Stimulated activated effector memory CD8-positive, alpha-beta T cell treated with anti-CD3 and anti-CD28 coated beads, Interleukin-12 subunit alpha, Interleukin-12 subunit beta, amount 100 ng/mL, for 72 hours (primary cell): ENCODE results near the gene IREB2.
"Not testable (repeated sequence)": the region's sequence is repeated elsewhere in the genome, so short reads cannot be mapped to it uniquely, and the experiment has no call there.

Source experiments
- ATAC-seq: fragments of 150-1000 bp; cut with Tn5 transposase; 2 replicates; pipeline ENCODE4 v1.10.0; 2021
- DNase-seq, 2 donors: peaks; one replicate each; pipeline ENCODE4 v3.0.0; 2021 to 2022; ENCODE audit warnings: low spot score in 2 of 2
- H3K27ac Mint-ChIP-seq: one replicate; pipeline ENCODE4 v1.8.0; 2022; ENCODE audit warnings: mild to moderate bottlenecking, mixed read lengths
- H3K36me3 Mint-ChIP-seq: one replicate; pipeline ENCODE4 v1.8.0; 2022; ENCODE audit warnings: mild to moderate bottlenecking, mixed read lengths
- H3K4me1 Mint-ChIP-seq: one replicate; pipeline ENCODE4 v1.8.0; 2022; ENCODE audit warnings: mixed read lengths
- H3K4me3 Mint-ChIP-seq: one replicate; pipeline ENCODE4 v1.8.0; 2022; ENCODE audit warnings: mild to moderate bottlenecking, mixed read lengths
- H3K9me3 Mint-ChIP-seq: one replicate; pipeline ENCODE4 v1.8.0; 2022; ENCODE audit warnings: mixed read lengths

Gene IREB2

DNA sequence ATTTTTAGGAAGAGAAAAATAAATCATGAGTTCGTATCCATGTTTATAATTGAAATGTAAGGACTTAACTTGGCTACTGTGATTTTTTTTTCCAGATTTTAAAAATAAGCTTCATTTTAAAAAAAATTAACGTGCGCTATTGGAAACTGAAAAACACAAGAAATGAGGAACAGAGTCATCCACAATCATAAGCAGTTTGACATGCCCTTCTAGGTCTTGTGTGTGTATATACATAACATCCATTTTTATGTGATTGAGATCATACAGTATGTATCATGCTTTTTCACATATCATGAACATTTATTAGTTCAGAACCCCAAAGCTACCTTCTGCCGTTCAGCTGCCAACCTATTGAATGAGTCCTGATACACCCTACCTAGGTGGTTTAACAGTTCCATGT is 22.7 kb downstream of the IREB2 start:
- H3K27ac Mint-ChIP-seq = peak overlapping the region; percentile 74
- no peaks in the 10 kb centered on the region for H3K9me3 Mint-ChIP-seq
- peaks cover 42% of the 10 kb centered on the region for H3K4me1 Mint-ChIP-seq
- H3K36me3 Mint-ChIP-seq = peaks cover 59% of the 10 kb centered on the region
- DNase-seq = no peak
- no peak overlapping the region for H3K4me3 Mint-ChIP-seq
- ATAC-seq = no peak

DNA sequence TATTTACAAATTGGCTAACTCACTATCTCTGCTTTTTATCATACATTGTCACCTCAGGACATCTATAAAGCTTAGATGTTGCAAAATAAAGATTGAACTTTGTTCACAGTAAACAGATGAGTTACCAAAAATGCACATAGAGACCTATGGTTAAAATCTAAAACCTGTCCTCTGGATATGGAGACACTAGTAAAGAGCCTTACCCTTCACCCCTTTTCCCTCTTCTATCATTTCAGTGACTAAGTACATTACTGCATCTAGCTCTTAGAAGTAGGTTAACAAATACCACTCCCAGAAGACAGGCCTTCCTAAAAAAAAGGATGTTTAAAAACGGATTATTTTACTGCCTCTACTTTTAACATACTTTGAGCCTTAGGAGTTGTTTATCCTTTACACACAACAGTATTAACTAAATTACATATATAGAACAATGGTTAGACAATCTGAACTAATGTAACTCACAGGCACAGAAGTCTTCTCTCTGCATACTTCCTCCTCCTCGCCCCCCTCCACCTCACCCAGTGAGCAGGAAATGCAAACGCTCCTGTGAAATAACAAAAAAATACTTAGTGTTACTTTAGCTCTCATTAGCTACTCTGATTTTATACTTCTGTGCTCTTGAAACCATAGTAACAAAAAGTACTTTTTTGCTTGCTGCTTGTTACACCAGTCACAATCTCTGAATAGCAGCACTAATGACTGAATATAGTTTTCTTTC is 23.3 kb downstream of the IREB2 start:
- DNase-seq (no peak), ATAC-seq (peak; percentile 43)
- peak overlapping the region; percentile 74 for H3K27ac Mint-ChIP-seq
- H3K4me3 Mint-ChIP-seq = no peak overlapping the region
- peaks cover 65% of the 10 kb centered on the region for H3K36me3 Mint-ChIP-seq
- peaks cover 42% of the 10 kb centered on the region for H3K4me1 Mint-ChIP-seq
- no peaks in the 10 kb centered on the region for H3K9me3 Mint-ChIP-seq

DNA sequence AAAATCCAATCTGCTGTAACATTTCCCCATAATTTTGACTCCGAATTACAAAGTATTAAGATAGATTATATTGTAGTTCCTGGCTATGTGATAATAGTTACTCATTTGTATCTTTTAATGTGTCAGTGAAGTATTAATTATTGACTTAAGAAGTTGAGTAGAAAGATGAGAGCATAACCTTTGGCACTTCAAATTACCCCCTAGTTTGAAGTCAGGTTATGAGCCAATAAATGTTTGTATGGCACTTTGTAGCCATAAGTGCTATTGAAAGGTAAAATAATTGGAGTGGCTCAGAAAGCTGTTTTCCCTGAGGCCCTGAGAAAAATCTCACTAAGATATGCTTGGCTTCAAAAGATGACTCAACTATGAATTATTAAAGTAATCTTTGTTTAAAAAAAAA is 31.0 kb downstream of the IREB2 start:
- Mint-ChIP-seq H3K27ac (no peak overlapping the region), H3K36me3 (peaks cover 100% of the 10 kb centered on the region), H3K4me1 (peaks cover 1% of the 10 kb centered on the region), H3K9me3 (no peaks in the 10 kb centered on the region), H3K4me3 (no peak overlapping the region)
- ATAC-seq (no peak), DNase-seq (no peak)

DNA sequence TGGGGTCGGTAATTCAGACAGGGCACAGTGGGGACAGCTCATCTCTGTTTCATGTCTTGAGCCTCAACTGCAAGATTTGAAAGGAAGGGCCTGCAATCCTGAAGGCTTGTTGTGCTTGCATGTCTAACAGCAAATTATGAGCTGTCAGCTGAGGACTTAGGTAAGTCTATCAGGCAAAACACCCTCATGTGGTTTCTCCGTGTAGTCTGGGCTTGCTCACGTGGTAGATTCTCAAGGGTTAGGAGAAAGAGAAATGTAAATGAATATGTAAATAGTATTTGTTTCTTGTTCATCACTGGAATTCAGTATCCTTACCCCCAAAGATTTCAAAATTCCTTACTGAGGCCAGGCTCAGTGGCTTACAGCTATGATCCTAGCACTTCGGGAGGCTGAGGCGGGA is 39.3 kb downstream of the IREB2 start:
- Mint-ChIP-seq H3K36me3 (peaks cover 100% of the 10 kb centered on the region), H3K4me3 (no peak overlapping the region), H3K4me1 (no peaks in the 10 kb centered on the region), H3K9me3 (no peaks in the 10 kb centered on the region), H3K27ac (no peak overlapping the region)
- ATAC-seq (no peak), DNase-seq (no peak)

DNA sequence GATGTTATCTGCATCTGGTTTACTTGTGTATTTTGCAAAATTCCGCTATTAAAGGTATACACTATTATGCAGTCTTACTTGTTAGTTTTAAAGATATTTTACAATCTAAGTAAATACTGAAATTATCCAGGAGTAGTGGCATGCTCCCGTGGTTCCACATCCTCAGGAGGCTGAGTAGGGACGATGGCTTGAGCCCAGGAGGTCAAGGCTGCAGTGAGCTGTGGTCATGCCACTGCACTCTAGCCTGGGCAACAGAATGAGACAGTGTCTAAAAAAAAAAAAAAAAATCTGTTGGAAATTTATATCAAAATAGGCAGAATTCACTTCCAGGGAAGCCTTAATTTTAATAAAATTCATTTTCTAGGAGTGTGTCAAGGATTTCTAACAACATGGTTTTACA is 41.6 kb downstream of the IREB2 start:
- Mint-ChIP-seq H3K9me3 (no peaks in the 10 kb centered on the region), H3K4me3 (no peak overlapping the region), H3K36me3 (peaks cover 100% of the 10 kb centered on the region), H3K27ac (no peak overlapping the region), H3K4me1 (no peaks in the 10 kb centered on the region)
- DNase-seq = no peak
- no peak for ATAC-seq

DNA sequence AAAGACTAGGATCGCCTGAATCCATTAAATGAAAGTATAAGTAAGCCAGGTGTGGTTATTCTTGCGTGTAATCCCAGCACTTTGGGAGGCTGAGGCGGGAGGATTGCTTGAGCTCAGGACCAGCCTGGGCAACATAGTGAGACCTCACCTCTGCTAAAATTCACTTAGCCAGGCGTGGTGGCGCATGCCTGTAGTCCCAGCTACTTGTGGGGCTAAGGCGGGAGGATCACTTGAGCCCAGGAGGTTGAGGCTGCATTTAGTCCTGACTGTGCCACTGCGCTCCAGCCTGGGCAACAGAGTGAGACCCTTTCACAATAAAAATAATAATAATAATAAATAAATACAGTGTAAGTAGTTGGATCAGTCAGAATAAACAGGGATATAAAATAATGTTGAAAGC is 43.9 kb downstream of the IREB2 start:
- Mint-ChIP-seq H3K27ac (no peak overlapping the region), H3K9me3 (no peaks in the 10 kb centered on the region), H3K36me3 (peaks cover 100% of the 10 kb centered on the region), H3K4me3 (no peak overlapping the region), H3K4me1 (no peaks in the 10 kb centered on the region)
- no peak for ATAC-seq
- DNase-seq = no peak

DNA sequence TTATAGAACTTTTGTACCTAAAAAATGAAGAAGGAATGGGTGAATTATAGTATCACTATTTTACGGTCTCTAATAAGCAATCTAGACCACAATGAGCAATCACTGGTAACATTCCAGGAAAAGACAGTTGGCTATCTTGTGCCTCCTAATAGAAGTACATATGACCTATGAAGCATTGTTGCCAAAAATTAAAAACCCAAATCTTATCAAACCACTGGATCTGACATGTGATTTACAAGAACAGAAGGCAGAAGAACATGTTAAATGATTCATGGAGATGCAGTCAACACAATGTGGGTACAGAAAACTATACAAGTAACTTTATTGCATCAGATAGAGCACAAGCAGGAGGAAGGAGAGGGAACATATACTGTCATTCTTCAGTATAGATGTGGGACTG is 54.9 kb downstream of the IREB2 start:
- Mint-ChIP-seq H3K27ac (peak overlapping the region; percentile 60), H3K36me3 (peaks cover 100% of the 10 kb centered on the region), H3K9me3 (no peaks in the 10 kb centered on the region), H3K4me3 (no peak overlapping the region), H3K4me1 (peaks cover 6% of the 10 kb centered on the region)
- no peak for ATAC-seq
- DNase-seq = no peak

DNA sequence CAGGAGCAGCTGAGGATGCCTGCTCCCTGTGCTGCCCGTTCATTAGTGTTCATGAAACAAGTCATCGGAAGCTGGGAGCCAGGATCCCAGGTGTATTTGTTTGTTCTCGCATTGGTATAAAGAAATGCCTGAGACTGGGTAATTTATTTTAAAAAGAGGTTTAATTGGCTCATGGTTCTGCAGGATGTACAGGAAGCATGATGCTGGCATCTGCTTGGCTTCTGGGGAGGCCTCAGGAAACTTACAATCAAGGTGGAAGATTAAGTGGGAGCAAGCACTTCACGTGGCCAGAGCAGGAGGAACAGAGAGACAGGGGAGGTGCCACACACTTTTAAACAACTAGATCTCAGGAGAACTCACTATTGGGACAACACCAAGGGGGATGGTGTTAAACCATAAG is 63.8 kb downstream of the IREB2 start:
- ATAC-seq (no peak), DNase-seq (no peak)
- H3K27ac Mint-ChIP-seq = peak overlapping the region; percentile 67

DNA sequence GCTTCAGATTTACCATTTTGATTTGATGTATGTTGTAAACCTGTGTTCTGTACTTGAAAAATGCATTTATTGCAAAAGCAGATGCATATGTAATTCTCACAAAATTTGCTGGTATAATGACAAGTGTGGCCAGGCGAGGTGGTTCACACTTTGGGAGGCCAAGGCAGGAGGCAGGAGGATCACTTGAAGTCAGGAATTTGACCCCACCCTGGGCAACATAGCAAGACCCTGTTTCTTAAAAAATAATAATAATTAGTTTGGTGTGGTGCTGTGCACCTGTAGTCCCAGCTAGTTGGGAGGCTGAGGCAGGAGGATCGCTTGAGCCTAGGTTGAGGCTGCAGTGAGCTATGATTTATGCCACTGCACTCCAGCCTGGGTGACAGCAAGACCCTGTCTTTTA is 64.6 kb downstream of the IREB2 start:
- Mint-ChIP-seq H3K9me3 (no peaks in the 10 kb centered on the region), H3K4me1 (peaks cover 9% of the 10 kb centered on the region), H3K36me3 (peaks cover 45% of the 10 kb centered on the region), H3K4me3 (no peak overlapping the region), H3K27ac (no peak overlapping the region)
- no peak for ATAC-seq
- no peak for DNase-seq

More for the DNA sequence above, 63.8 kb downstream of the IREB2 start:
- H3K4me3 Mint-ChIP-seq = no peak overlapping the region
- peaks cover 53% of the 10 kb centered on the region for H3K36me3 Mint-ChIP-seq
- H3K4me1 Mint-ChIP-seq = peaks cover 2% of the 10 kb centered on the region
- no peaks in the 10 kb centered on the region for H3K9me3 Mint-ChIP-seq

DNA sequence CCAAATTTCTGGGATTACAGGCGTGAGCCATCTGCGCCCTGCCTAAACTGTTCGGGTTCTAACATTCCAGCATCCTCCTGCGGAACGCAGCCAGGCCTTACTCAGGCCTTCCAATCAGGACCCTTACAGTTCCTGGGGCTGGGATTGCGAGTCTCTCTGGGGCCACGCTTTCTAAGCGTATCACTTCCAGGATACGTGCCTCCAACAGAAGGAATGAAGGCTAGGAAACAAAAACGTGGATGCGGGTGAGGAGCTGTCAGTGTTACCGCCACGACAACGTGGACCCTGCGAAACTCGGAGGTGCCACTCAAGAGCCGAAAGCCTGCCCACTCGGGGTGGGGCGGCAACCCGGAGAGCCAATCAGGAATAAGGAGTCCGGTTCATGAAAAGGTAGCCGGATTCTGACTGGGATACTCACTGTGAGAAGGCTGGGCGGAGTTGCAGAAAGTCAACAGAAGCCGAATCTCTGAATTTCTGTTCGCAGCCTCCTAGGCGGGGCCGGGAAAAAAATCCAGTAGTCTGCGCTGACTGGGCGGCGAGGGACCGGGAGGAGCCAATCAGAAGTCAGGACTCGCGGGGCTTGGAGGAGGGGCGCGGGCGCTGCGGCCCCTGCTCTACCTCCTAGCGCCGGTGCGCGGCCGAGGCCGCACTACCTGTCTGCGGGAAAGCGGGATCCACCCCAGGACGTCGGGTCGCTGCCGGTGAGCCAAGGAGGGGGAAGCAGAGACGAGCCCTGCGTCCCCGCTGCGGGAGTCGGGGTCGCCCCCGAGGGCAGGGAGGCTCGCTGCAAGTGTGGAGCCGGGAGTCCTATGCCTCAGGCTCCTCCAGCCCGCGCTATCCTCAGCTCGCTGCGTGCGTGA is 69.2 kb downstream of the IREB2 start, which contains the start of gene HYKK:
Gene HYKK (plus strand): TSS at position 607 of the 860 bp plus-strand sequence. CDS start 5,512 bp downstream, outside the sequence.
- peak within 1 kb of the TSS; percentile 39 for H3K27ac Mint-ChIP-seq
- peaks cover 1% of the 10 kb centered on the region for H3K36me3 Mint-ChIP-seq
- no peaks in the 10 kb centered on the region for H3K9me3 Mint-ChIP-seq

DNA sequence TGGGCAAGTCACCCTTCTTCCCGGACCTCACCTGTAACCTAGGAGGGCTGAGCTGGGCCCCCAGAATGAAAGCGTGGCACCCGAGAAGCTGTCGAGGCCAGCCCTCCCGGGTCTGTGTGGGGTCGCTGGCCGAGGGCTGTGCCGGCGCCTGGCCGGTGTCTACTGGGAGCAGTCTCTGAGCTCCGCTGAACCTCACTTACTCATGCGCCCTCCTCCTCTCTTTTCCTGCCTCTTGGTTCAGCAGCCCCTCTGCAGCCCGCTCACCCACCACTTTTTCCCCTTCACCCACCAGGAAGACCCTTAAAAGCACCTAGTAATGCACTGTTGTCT is 69.8 kb downstream of the IREB2 start:
- no peak for DNase-seq
- peak; percentile 59 for ATAC-seq
- H3K4me3 Mint-ChIP-seq = peak overlapping the region; percentile 78
- no peaks in the 10 kb centered on the region for H3K36me3 Mint-ChIP-seq
- H3K27ac Mint-ChIP-seq = peak overlapping the region; percentile 39
- peaks cover 17% of the 10 kb centered on the region for H3K4me1 Mint-ChIP-seq
- no peaks in the 10 kb centered on the region for H3K9me3 Mint-ChIP-seq

More for the DNA sequence above, 69.2 kb downstream of the IREB2 start, which contains the start of gene HYKK:
- Mint-ChIP-seq H3K4me1 (peaks cover 17% of the 10 kb centered on the region), H3K4me3 (peak within 1 kb of the TSS; percentile 78)
- peak; percentile 91 for ATAC-seq
- peak; percentile 38 to 84 for DNase-seq

DNA sequence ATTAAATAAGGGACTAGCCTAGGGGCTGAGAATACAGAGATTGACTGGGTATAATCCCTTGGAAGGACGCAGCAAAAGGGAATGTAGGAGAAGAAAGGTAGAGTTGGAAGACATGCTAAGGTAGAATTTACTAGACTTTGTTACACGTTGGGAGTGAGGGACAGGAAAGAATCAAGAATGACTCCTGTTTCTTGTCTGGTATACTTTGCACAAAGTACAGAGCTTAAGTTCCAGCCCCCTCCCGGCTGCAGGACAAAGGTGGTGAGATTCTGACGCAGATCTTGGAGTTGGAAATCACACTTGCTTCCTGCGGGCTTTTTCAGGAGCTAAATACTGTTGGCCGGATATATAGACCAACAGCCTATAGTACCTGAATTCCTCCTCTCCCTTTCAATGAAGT is 70.3 kb downstream of the IREB2 start:
- ATAC-seq (no peak), DNase-seq (no peak)
- peak overlapping the region; percentile 78 for H3K4me3 Mint-ChIP-seq
- peak overlapping the region; percentile 39 for H3K27ac Mint-ChIP-seq
- H3K9me3 Mint-ChIP-seq = no peaks in the 10 kb centered on the region
- no peaks in the 10 kb centered on the region for H3K36me3 Mint-ChIP-seq
- H3K4me1 Mint-ChIP-seq = peaks cover 17% of the 10 kb centered on the region

DNA sequence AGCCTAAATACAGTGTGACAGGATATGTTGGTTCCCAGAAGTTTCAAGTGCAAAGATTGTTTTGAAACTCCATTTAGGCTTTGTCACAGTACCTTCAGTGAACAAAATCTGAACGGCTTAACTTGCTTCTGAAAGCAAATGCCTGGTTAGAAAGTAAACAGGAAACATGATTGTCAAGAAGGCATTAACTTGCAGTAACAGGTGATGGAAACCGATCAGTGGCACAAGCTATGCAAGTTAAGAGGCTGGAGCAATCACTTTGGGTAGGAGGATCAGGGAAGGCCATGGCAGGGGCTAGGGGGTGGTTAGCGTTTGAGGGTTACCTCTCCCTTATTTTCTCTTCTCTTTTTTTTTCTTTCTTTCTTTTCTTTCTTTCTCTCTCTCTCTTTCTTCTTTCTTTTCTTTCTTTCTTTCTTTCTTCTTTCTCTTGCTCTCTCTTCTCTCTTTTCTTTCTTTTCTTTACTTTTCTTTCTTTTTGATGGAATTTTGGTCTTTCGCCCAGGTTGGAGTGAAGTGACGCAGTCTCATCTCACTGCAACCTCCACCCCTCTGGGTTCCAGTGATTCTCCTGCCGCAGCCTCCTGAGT is 71.8 kb downstream of the IREB2 start:
- H3K36me3 Mint-ChIP-seq = no peaks in the 10 kb centered on the region
- ATAC-seq = no peak
- no peak overlapping the region for H3K27ac Mint-ChIP-seq

DNA sequence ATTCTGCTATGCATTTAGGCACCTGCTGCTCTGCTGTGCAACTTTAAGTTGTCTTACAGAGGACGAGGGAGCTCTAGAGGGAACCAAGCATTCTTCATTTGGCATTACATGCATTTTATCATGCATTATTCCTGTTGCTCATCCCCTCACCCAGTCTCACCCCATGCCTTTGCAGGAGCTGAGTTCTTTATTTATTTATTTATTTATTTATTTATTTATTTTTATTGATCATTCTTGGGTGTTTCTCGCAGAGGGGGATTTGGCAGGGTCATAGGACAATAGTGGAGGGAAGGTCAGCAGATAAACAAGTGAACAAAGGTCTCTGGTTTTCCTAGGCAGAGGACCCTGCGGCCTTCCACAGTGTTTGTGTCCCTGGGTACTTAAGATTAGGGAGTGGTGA is 82.0 kb downstream of the IREB2 start:
- not testable (repeated sequence) for H3K4me1 Mint-ChIP-seq, H3K36me3 Mint-ChIP-seq, H3K27ac Mint-ChIP-seq, ATAC-seq, H3K9me3 Mint-ChIP-seq, H3K4me3 Mint-ChIP-seq, DNase-seq

More for the DNA sequence above, 71.8 kb downstream of the IREB2 start:
- H3K4me1 Mint-ChIP-seq = peaks cover 17% of the 10 kb centered on the region
- no peak for DNase-seq
- H3K9me3 Mint-ChIP-seq = no peaks in the 10 kb centered on the region
- no peak overlapping the region for H3K4me3 Mint-ChIP-seq

DNA sequence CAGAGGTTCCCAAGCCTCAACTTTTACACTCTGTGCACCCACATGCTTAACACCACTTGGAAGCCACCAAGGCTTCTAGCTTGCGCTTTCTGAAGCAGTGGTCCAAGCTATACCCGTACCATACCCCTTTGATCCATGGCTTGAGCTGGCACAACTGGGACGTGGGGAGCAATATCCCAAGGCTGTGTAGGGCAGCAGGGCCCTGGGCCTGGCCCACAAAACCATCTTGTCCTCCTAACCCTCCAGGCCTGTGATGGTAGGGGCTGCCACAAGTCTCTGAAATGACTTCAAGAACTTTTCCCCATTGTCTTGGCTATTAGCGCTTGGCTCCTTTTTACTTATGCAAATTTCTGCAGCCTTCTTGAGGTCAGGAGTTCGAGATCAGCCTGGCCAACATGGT is 86.2 kb downstream of the IREB2 start:
- Mint-ChIP-seq H3K27ac (no peak overlapping the region), H3K4me3 (no peak overlapping the region), H3K36me3 (no peaks in the 10 kb centered on the region), H3K9me3 (no peaks in the 10 kb centered on the region), H3K4me1 (no peaks in the 10 kb centered on the region)
- ATAC-seq = no peak
- no peak for DNase-seq
